Dedifferentiated amniotic fluid mesenchymal stem cell (primary cell): ENCODE data around the gene EEF2.
"Not testable (repeated sequence)": the region's sequence is repeated elsewhere in the genome, so short reads cannot be mapped to it uniquely, and the experiment has no call there.

ENCODE experiments used
- DNase-seq: peaks from one replicate; pipeline ENCODE4 v3.0.0-alpha.2; 2016; ENCODE audit errors: extremely low spot score

Gene EEF2

GRCh38 chr19:3968556-3969434, 16.5 kb downstream of the EEF2 start:
- peak; percentile 99 for DNase-seq

GRCh38 chr19:3967983-3968382, 17.3 kb downstream of the EEF2 start:
- not testable (repeated sequence) for DNase-seq

GRCh38 chr19:3966051-3967017, 18.9 kb downstream of the EEF2 start:
- DNase-seq, result no peak

GRCh38 chr19:3964256-3965194, 20.7 kb downstream of the EEF2 start:
- no peak for DNase-seq

- no peak for DNase-seq
Measured at GRCh38 chr19:3963458-3964255, 21.6 kb downstream of the EEF2 start.

- no peak for DNase-seq
Measured at GRCh38 chr19:3961007-3961406, 24.3 kb downstream of the EEF2 start.

- DNase-seq, result no peak
Measured at GRCh38 chr19:3959766-3960131, 25.5 kb downstream of the EEF2 start.

GRCh38 chr19:3958836-3959765, 26.2 kb downstream of the EEF2 start:
- DNase-seq, result no peak

GRCh38 chr19:3955688-3956087, 29.6 kb downstream of the EEF2 start:
- no peak for DNase-seq

- DNase-seq, result not testable (repeated sequence)
Measured at GRCh38 chr19:3955276-3955675, 30.0 kb downstream of the EEF2 start.

GRCh38 chr19:3954107-3954506, 31.2 kb downstream of the EEF2 start:
- DNase-seq, result no peak

- not testable (repeated sequence) for DNase-seq
Measured at GRCh38 chr19:3952755-3953276, 32.4 kb downstream of the EEF2 start.

- no peak for DNase-seq
Measured at GRCh38 chr19:3950871-3951861, 34.1 kb downstream of the EEF2 start.

GRCh38 chr19:3949997-3950859, 35.0 kb downstream of the EEF2 start:
- DNase-seq, result no peak

GRCh38 chr19:3949294-3949693, 36.0 kb downstream of the EEF2 start:
- DNase-seq, result no peak

- DNase-seq, result not testable (repeated sequence)
Measured at GRCh38 chr19:3947316-3947933, 37.8 kb downstream of the EEF2 start.

GRCh38 chr19:3945838-3946237, 39.4 kb downstream of the EEF2 start:
- no peak for DNase-seq
